Keratinocyte (primary cell): ENCODE data around the gene SPOCK1. TPM values are rescaled to one million over a fixed set of nuclear protein-coding genes. Genes with fewer than 3 reads are reported as not detected.

Source experiments
- DNase-seq: peaks from one replicate; pipeline ENCODE4 v3.0.0-alpha.2; 2011; ENCODE audit warnings: low read depth, missing footprints, low spot score
- FAIRE-seq: peaks from 2 replicates; lab custom pipeline; 2011; peaks lifted over from hg19 to GRCh38; lab: Jason Lieb, UNC
- H2AFZ ChIP-seq: 2 replicates; pipeline ENCODE4 v1.6.0; 2012; ENCODE audit warnings: low read length, control low read depth, inconsistent platforms; ENCODE audit not compliant: control insufficient read depth
- H3K27ac ChIP-seq: 2 replicates; pipeline ENCODE4 v1.5.1; 2011; ENCODE audit warnings: low read length; ENCODE audit not compliant: control insufficient read depth, insufficient read depth
- H3K27me3 ChIP-seq: 3 replicates; pipeline ENCODE4 v1.6.0; 2011; ENCODE audit warnings: low read length; ENCODE audit not compliant: control insufficient read depth, insufficient read depth; ENCODE audit errors: extremely low read depth
- H3K36me3 ChIP-seq, 2 experiments: 2 replicates in 1 of 2; 3 replicates in 1 of 2; pipeline ENCODE4 v1.5.1; 2011; ENCODE audit warnings: low read length in 2 of 2, mild to moderate bottlenecking in 1 of 2; ENCODE audit not compliant: control insufficient read depth in 2 of 2, insufficient read depth in 2 of 2; ENCODE audit errors: extremely low read depth in 1 of 2
- H3K4me1 ChIP-seq: 3 replicates; pipeline ENCODE4 v1.5.1; 2011; ENCODE audit warnings: low read length; ENCODE audit not compliant: control insufficient read depth, insufficient read depth; ENCODE audit errors: extremely low read depth
- H3K4me2 ChIP-seq: 3 replicates; pipeline ENCODE4 v1.6.0; 2011; ENCODE audit warnings: low read depth, low read length; ENCODE audit not compliant: control insufficient read depth, insufficient read depth; ENCODE audit errors: extremely low read depth
- H3K4me3 ChIP-seq, 3 experiments: fragments of 200-600 bp in 1 of 3; sonication (generic) in 1 of 3; 2 replicates in 2 of 3; 3 replicates in 1 of 3; pipeline ENCODE4 v1.5.1; 2011 to 2016; ENCODE audit warnings: low read length in 3 of 3, mild to moderate bottlenecking in 3 of 3, control low read depth in 2 of 3, inconsistent platforms in 1 of 3, low read depth in 1 of 3, mixed read lengths in 1 of 3, mixed run types in 1 of 3, moderate library complexity in 1 of 3; ENCODE audit not compliant: control insufficient read depth in 2 of 3, insufficient read depth in 2 of 3; ENCODE audit errors: extremely low read depth in 1 of 3
- H3K79me2 ChIP-seq: 2 replicates; pipeline ENCODE4 v1.6.0; 2012; ENCODE audit warnings: low read length; ENCODE audit not compliant: control insufficient read depth, insufficient read depth
- H3K9ac ChIP-seq: 3 replicates; pipeline ENCODE4 v1.6.0; 2011; ENCODE audit warnings: low read length; ENCODE audit not compliant: control insufficient read depth, insufficient read depth; ENCODE audit errors: extremely low read depth
- H3K9me1 ChIP-seq: 3 replicates; pipeline ENCODE4 v1.6.0; 2011; ENCODE audit warnings: low read length; ENCODE audit not compliant: control insufficient read depth, insufficient read depth; ENCODE audit errors: extremely low read depth
- H3K9me3 ChIP-seq: 2 replicates; pipeline ENCODE4 v1.5.1; 2012; ENCODE audit warnings: low read depth, low read length; ENCODE audit not compliant: control insufficient read depth
- H4K20me1 ChIP-seq: 3 replicates; pipeline ENCODE4 v1.6.0; 2011; ENCODE audit warnings: low read length; ENCODE audit not compliant: control insufficient read depth, insufficient read depth; ENCODE audit errors: extremely low read depth
- CTCF ChIP-seq, 3 experiments: IDR thresholded peaks in 1 of 3; conservative IDR thresholded peaks in 1 of 3; optimal IDR thresholded peaks in 1 of 3; 2 replicates in 2 of 3; 3 replicates in 1 of 3; pipeline versions ENCODE3 to v1.5.1; 2011; ENCODE audit warnings: low read length in 3 of 3, mild to moderate bottlenecking in 3 of 3, moderate library complexity in 2 of 3, control low read depth in 1 of 3, inconsistent platforms in 1 of 3; ENCODE audit not compliant: insufficient read depth in 2 of 3; ENCODE audit errors: extremely low read depth in 1 of 3
- EZH2 ChIP-seq: IDR thresholded peaks from one replicate; pipeline ENCODE4 v1.6.1; 2012; ENCODE audit warnings: inconsistent platforms, mild to moderate bottlenecking, low read length, moderate library complexity
- dilution Hi-C: fragments of 300-500 bp; cut with MboI; formaldehyde crosslinking; loops from one replicate; pipeline ENCODE4 v1.7.0; 2020; ENCODE audit warnings: low sequenced_read_pairs; ENCODE audit not compliant: extremely low pct_ligation_motif_present
- polyA plus RNA-seq, 5 experiments: library from polyadenylated mRNA; depleted of rRNA in 3 of 5; stranded (reverse) in 3 of 5; stranded (forward) in 1 of 5; unstranded in 1 of 5; fragments of >200 nt; gene quantifications; 1 replicate in 1 of 5; 2 replicates in 3 of 5; 3 replicates in 1 of 5; pipeline versions ENCODE4 v1.2.1 to v1.2.3, GENCODE V29; 2011 to 2012; ENCODE audit warnings: missing spikeins in 2 of 5, low read depth in 1 of 5, low replicate concordance in 1 of 5

The SPOCK1 gene
- polyA plus RNA-seq, 1 donor (not counting 4 experiments of a cell fraction or from before 2014, with no cell fraction given) = 5.5 TPM

GRCh38 chr5:137365126-137365865, 133.8 kb downstream of the SPOCK1 start:
- dilution Hi-C loops = no loop called here
- no peaks in the 10 kb centered on the region for H3K79me2 ChIP-seq

GRCh38 chr5:137361280-137361679, 137.8 kb downstream of the SPOCK1 start:
- Histone ChIP-seq H3K27me3 (no peaks in the 10 kb centered on the region), H3K4me3 (no peak overlapping the region), H3K4me2 (no peak overlapping the region), H3K9me1 (no peaks in the 10 kb centered on the region), H3K9ac (no peak overlapping the region), H3K36me3 (no peaks in the 10 kb centered on the region), H3K27ac (no peak overlapping the region), H2AFZ (no peak overlapping the region), H3K79me2 (no peaks in the 10 kb centered on the region), H3K9me3 (no peaks in the 10 kb centered on the region), H3K4me1 (no peaks in the 10 kb centered on the region), H4K20me1 (no peaks in the 10 kb centered on the region)
- FAIRE-seq (no peak), DNase-seq (no peak)
- dilution Hi-C loops = no loop called here
- TF ChIP-seq CTCF (optimal IDR thresholded peaks at IDR 0.05 in 1 of 3, IDR thresholded peaks at IDR 0.05 in 1 of 3, conservative IDR thresholded peaks at IDR 0.05 in 1 of 3; ENCODE audit: extremely low read depth in 1 of 3, insufficient read depth in 2 of 3, low read length in 3 of 3) = no peak
- TF ChIP-seq EZH2 = no peak

More at GRCh38 chr5:137365126-137365865, 133.8 kb downstream of the SPOCK1 start:
- Histone ChIP-seq H3K9me1 (no peaks in the 10 kb centered on the region), H3K36me3 (no peaks in the 10 kb centered on the region), H3K4me3 (no peak overlapping the region), H3K4me1 (peaks cover 5% of the 10 kb centered on the region), H3K9ac (no peak overlapping the region), H3K27ac (no peak overlapping the region), H4K20me1 (no peaks in the 10 kb centered on the region), H2AFZ (no peak overlapping the region), H3K9me3 (no peaks in the 10 kb centered on the region), H3K27me3 (no peaks in the 10 kb centered on the region), H3K4me2 (no peak overlapping the region)
- no peak for TF ChIP-seq CTCF (optimal IDR thresholded peaks at IDR 0.05 in 1 of 3, IDR thresholded peaks at IDR 0.05 in 1 of 3, conservative IDR thresholded peaks at IDR 0.05 in 1 of 3; ENCODE audit: extremely low read depth in 1 of 3, insufficient read depth in 2 of 3, low read length in 3 of 3)
- no peak for TF ChIP-seq EZH2
- DNase-seq (no peak), FAIRE-seq (no peak)
